Measurements from ENCODE around the gene PLCL2. TPM values are rescaled to one million over a fixed set of nuclear protein-coding genes. Genes with fewer than 3 reads are reported as not detected.

Gene PLCL2
- total RNA-seq (10 to 100 TPM; 10.9 to 44.0 (median 36.0) TPM), polyA plus RNA-seq (10 to 100 TPM in 1 of 3 donors, 1 to 10 TPM in 2; 4.5 to 25.9 (median 7.1) TPM)
- long read RNA-seq, donor 1, full-length matches to known transcripts: 2 of 21 reads
- long read RNA-seq, donor 1, partial matches to known transcripts: 19 of 21 reads
- long read RNA-seq, donor 1, other reads (novel, unspliced or antisense): 0 of 21 reads
- long read RNA-seq, donor 2, full-length matches to known transcripts: 1 of 1 reads
- long read RNA-seq, donor 2, partial matches to known transcripts: 0 of 1 reads
- long read RNA-seq, donor 2, other reads (novel, unspliced or antisense): 0 of 1 reads
- long read RNA-seq, donor 3, full-length matches to known transcripts: 2 of 2 reads
- long read RNA-seq, donor 3, partial matches to known transcripts: 0 of 2 reads
- long read RNA-seq, donor 3, other reads (novel, unspliced or antisense): 0 of 2 reads
- long read RNA-seq, donor 4, partial matches to known transcripts: 2 of 6 reads
- long read RNA-seq, donor 4, other reads (novel, unspliced or antisense): 4 of 6 reads
- long read RNA-seq, donor 5, full-length matches to known transcripts: 72 of 102 reads
- long read RNA-seq, donor 5, partial matches to known transcripts: 3 of 102 reads
- long read RNA-seq, donor 5, other reads (novel, unspliced or antisense): 27 of 102 reads
- long read RNA-seq, donor 6, partial matches to known transcripts: 2 of 4 reads
- long read RNA-seq, donor 6, other reads (novel, unspliced or antisense): 2 of 4 reads
- long read RNA-seq, donor 7: 0 reads
- long read RNA-seq, donor 8, full-length matches to known transcripts: 2 of 9 reads
- long read RNA-seq, donor 8, partial matches to known transcripts: 7 of 9 reads
- long read RNA-seq, donor 8, other reads (novel, unspliced or antisense): 0 of 9 reads
- long read RNA-seq, donor 9, full-length matches to known transcripts: 4 of 9 reads
- long read RNA-seq, donor 9, partial matches to known transcripts: 5 of 9 reads
- long read RNA-seq, donor 9, other reads (novel, unspliced or antisense): 0 of 9 reads
- long read RNA-seq, donor 10: 0 reads

GRCh38 chr3:16884748-16885592 is at the start of gene PLCL2:
TSS of gene PLCL2 (plus strand) at chr3:16884955. CDS start at chr3:16885040, 85 bp downstream.
- peak within 1 kb of the TSS; percentile 73 to 95 (median 85) for H3K27ac ChIP-seq
- WGBS, 4 donors: 0 to 1% (median 1%) methylated on average over 36 to 87 of the region's 87 CpGs
- DNase-seq: peak; percentile 52 to 73 (median 58)
- H3K4me1 ChIP-seq (replicated peaks in 1 of 2): peaks cover 17 to 42% of the 10 kb centered on the region in 2 donors
- peak within 1 kb of the TSS; percentile 56 to 92 (median 74) for H3K4me3 ChIP-seq
- intact Hi-C loops (cut with DNase I): loop anchor here in 1 of 2 donors (5.0 kb wide), 1 partner anchor 147 kb away; no protein-coding TSS in a partner anchor
- H3K27me3 ChIP-seq: no peaks in the 10 kb centered on the region
- H3K36me3 ChIP-seq (replicated peaks in 1 of 2): no peaks in the 10 kb centered on the region
- TF ChIP-seq, protein P1, sequence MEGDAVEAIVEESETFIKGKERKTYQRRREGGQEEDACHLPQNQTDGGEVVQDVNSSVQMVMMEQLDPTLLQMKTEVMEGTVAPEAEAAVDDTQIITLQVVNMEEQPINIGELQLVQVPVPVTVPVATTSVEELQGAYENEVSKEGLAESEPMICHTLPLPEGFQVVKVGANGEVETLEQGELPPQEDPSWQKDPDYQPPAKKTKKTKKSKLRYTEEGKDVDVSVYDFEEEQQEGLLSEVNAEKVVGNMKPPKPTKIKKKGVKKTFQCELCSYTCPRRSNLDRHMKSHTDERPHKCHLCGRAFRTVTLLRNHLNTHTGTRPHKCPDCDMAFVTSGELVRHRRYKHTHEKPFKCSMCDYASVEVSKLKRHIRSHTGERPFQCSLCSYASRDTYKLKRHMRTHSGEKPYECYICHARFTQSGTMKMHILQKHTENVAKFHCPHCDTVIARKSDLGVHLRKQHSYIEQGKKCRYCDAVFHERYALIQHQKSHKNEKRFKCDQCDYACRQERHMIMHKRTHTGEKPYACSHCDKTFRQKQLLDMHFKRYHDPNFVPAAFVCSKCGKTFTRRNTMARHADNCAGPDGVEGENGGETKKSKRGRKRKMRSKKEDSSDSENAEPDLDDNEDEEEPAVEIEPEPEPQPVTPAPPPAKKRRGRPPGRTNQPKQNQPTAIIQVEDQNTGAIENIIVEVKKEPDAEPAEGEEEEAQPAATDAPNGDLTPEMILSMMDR (IDR thresholded peaks at IDR 0.05): no peak
- TF ChIP-seq POLR2A (IDR thresholded peaks at IDR 0.05): peak in 1 of 2 donors; percentile 27
- no peaks in the 10 kb centered on the region for H3K9me3 ChIP-seq (replicated peaks in 1 of 3)

- Histone ChIP-seq H3K27me3 (no peaks in the 10 kb centered on the region), H3K36me3 (replicated peaks in 1 of 2) (no peaks in the 10 kb centered on the region), H3K9me3 (replicated peaks in 1 of 3) (no peaks in the 10 kb centered on the region), H3K4me1 (replicated peaks in 1 of 2) (peaks cover 13 to 26% of the 10 kb centered on the region in 2 donors), H3K4me3 (no peak overlapping the region), H3K27ac (peak overlapping the region in 1 of 5 donors; percentile 50)
- no peak for TF ChIP-seq POLR2A (IDR thresholded peaks at IDR 0.05)
- TF ChIP-seq, protein P1 (IDR thresholded peaks at IDR 0.05): no peak
- intact Hi-C loops (cut with DNase I): no loop called here
- no peak for DNase-seq
- WGBS, 4 donors: 78 to 88% (median 83%) methylated on average over 4 of the region's 4 CpGs
Observed at GRCh38 chr3:16836505-16837237, 48.1 kb upstream of the PLCL2 start.

DNA sequence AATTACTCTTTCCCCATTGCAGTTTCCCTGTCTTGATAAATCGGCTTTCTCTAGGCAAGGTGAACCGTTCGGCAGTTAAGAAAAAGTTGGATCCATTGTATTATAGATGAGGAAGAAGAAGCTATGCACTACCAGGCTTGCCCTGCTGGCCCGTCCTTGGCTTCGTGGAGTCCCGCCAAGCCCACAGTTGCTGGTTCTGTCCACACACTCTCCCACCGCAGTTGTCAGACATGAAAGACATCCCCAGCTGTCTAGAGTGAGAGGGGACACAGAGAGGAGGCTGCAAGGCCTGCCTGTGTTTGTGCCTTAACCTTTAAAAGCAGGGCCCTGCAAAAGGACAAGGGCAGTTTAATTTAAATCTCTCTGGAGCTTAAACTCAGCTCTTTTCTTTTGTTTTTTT is 47.2 kb upstream of the PLCL2 start:
- intact Hi-C loops (cut with DNase I): no loop called here

More for the DNA sequence above, 47.2 kb upstream of the PLCL2 start:
- H3K27me3 ChIP-seq: no peaks in the 10 kb centered on the region
- DNase-seq: peak; percentile 42 to 79 (median 63)
- H3K9me3 ChIP-seq (replicated peaks in 1 of 3): no peaks in the 10 kb centered on the region
- H3K4me1 ChIP-seq (replicated peaks in 1 of 2): peaks cover 16 to 34% of the 10 kb centered on the region in 2 donors
- H3K4me3 ChIP-seq: no peak overlapping the region
- H3K27ac ChIP-seq: peak overlapping the region in 1 of 5 donors; percentile 50
- no peak for TF ChIP-seq POLR2A (IDR thresholded peaks at IDR 0.05)
- TF ChIP-seq, protein P1 (IDR thresholded peaks at IDR 0.05): peak in 4 of 6 experiments; percentile 4 to 30 (median 18)
- H3K36me3 ChIP-seq (replicated peaks in 1 of 2): no peaks in the 10 kb centered on the region
- WGBS, 4 donors: 39 to 60% (median 45%) methylated on average over 5 to 7 of the region's 7 CpGs
